Measurements from ENCODE around the gene LRRC70. TPM values are rescaled to one million over a fixed set of nuclear protein-coding genes. Genes with fewer than 3 reads are reported as not detected.

Gene LRRC70
- total RNA-seq, 6 donors from 2014 or later, result 0.89 to 4.8 (median 3.5) TPM

DNA sequence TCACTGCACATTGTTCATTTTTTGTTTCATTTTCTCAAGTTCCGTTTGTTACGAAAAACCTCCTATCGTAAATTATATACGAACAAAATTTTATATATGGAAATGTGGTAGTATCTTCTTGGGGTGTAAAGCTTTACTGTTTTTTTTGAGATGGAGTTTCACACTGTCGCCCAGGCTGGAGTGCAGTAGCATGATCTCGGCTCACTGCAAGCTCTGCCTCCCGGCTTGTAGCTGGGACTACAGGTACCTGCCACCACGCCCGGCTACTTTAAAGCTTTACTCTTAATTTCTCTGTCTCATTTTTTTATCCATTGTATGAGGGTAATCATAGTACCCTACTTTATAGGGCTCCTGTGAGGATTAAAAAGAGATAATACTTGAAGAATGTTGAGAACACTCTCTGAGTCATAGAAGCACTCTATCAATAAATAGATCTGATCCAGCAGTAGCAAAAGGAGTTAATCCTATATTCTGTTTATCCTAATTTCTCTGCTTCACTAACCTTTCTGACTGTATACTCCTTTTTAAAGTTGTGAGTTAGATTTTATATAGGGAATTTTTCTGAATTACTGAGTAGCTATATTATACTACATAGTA lies 5.6 kb upstream of the LRRC70 start:
- no peak overlapping the region for H3K27ac ChIP-seq

DNA sequence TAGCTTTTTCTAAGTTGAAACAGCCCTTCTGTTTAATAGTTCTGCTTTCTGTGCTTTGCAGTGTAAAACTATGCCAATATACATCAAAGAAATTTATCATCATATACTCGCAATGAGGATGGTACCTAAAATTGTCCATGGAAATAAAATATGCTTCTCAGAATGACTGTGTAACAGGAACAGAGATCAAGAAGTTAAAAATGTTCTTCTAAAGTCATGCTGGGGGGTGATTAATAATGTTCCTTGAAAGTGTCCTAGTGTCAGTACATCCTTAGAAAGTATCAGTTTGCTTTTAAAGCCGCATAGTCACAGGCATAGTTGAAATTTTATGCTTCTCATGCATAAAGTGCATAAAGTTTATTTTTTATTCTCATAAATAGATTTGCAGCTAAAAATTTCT lies 4.0 kb upstream of the LRRC70 start:
- no peak for TF ChIP-seq POLR2A (IDR thresholded peaks at IDR 0.05)
- no peak for TF ChIP-seq CTCF (IDR thresholded peaks at IDR 0.05)
- no peak for TF ChIP-seq POLR2AphosphoS5 (IDR thresholded peaks at IDR 0.05)
- TF ChIP-seq EP300 (IDR thresholded peaks at IDR 0.05), result no peak
- H3K27ac ChIP-seq, result no peak overlapping the region
- no peaks in the 10 kb centered on the region for H3K36me3 ChIP-seq
- H3K4me3 ChIP-seq, result no peak overlapping the region
- no peaks in the 10 kb centered on the region for H3K9me3 ChIP-seq
- WGBS, 2 donors, result 68 to 81% methylated on average over 2 of the region's 2 CpGs
- DNase-seq (no peak), ATAC-seq (ENCODE audit: low FRiP score in 2 of 2) (no peak)
- peaks cover 0 to 3% (median 0%) of the 10 kb centered on the region in 4 donors for H3K4me1 ChIP-seq
- no peaks in the 10 kb centered on the region for H3K27me3 ChIP-seq

More for the DNA sequence above, 5.6 kb upstream of the LRRC70 start:
- ATAC-seq (ENCODE audit: low FRiP score in 2 of 2), result no peak
- peaks cover 0 to 2% (median 0%) of the 10 kb centered on the region in 4 donors for H3K4me1 ChIP-seq
- no peak for DNase-seq
- WGBS, 2 donors, result 74 to 85% methylated on average over 9 of the region's 9 CpGs
- peaks cover 0 to 5% (median under 1%) of the 10 kb centered on the region in 4 donors for H3K36me3 ChIP-seq
- H3K9me3 ChIP-seq, result peaks cover 0 to 2% (median 0%) of the 10 kb centered on the region in 4 donors
- peak overlapping the region in 1 of 4 donors; percentile 29 for H3K4me3 ChIP-seq
- TF ChIP-seq POLR2AphosphoS5 (IDR thresholded peaks at IDR 0.05) (no peak), CTCF (IDR thresholded peaks at IDR 0.05) (no peak), EP300 (IDR thresholded peaks at IDR 0.05) (no peak), POLR2A (IDR thresholded peaks at IDR 0.05) (no peak)
- H3K27me3 ChIP-seq, result no peaks in the 10 kb centered on the region

DNA sequence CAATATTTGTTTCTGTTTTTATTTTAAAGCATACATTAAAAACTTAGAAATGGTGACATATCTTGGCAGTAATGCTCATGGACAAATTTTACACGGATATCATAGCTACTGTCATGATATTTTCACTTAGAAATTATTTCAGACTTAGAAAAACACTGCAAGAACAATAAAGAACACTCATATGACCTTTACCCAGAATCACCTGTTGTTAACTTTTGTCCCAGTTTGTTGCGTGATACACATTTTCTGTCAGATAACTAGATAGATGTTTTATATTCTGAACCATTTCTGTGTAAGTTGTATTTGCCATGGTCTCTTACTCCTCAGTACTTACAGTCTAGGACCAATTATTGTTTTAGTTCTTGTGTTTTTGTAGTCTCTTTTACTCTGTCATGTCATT lies 3.6 kb upstream of the LRRC70 start:
- WGBS, 2 donors, result 81 to 87% methylated on average over 2 of the region's 2 CpGs
- DNase-seq (no peak), ATAC-seq (ENCODE audit: low FRiP score in 2 of 2) (no peak)
- Histone ChIP-seq H3K27me3 (no peaks in the 10 kb centered on the region), H3K4me3 (no peak overlapping the region), H3K9me3 (no peaks in the 10 kb centered on the region), H3K36me3 (no peaks in the 10 kb centered on the region), H3K27ac (no peak overlapping the region), H3K4me1 (peaks cover 0 to 3% (median 0%) of the 10 kb centered on the region in 4 donors)
- TF ChIP-seq POLR2AphosphoS5 (IDR thresholded peaks at IDR 0.05) (no peak), POLR2A (IDR thresholded peaks at IDR 0.05) (no peak), EP300 (IDR thresholded peaks at IDR 0.05) (no peak), CTCF (IDR thresholded peaks at IDR 0.05) (no peak)

DNA sequence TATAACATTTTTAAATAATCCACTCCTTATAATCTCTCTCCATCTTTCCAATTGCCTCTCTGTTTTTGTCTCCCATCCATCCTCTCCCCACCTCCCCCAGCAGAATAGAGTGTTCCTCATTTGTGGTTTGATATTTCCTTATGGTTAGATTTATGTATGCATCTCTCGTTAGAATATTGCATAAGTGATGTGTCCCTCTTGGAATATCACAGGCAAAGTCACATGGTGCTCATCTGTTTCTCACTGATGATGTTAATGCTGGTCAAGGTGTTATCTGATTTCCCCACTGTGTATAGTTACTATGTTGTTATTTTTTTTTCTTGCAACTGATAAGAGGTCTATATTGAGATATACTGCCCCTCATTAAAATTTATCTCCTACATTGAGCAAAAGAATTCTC lies 3.1 kb upstream of the LRRC70 start:
- no peaks in the 10 kb centered on the region for H3K27me3 ChIP-seq
- no peak overlapping the region for H3K4me3 ChIP-seq
- ATAC-seq (ENCODE audit: low FRiP score in 2 of 2), result no peak
- 46 to 63% methylated on average over 1 of the region's 1 CpG for WGBS, 2 donors
- no peaks in the 10 kb centered on the region for H3K36me3 ChIP-seq
- peaks cover 0 to 3% (median 0%) of the 10 kb centered on the region in 4 donors for H3K4me1 ChIP-seq
- DNase-seq, result no peak
- H3K9me3 ChIP-seq, result no peaks in the 10 kb centered on the region
- no peak overlapping the region for H3K27ac ChIP-seq
- TF ChIP-seq EP300 (IDR thresholded peaks at IDR 0.05) (no peak), POLR2AphosphoS5 (IDR thresholded peaks at IDR 0.05) (no peak), POLR2A (IDR thresholded peaks at IDR 0.05) (no peak), CTCF (IDR thresholded peaks at IDR 0.05) (no peak)

Data from upper lobe of left lung (tissue), 6 donors.